GM21360 (cell line): ENCODE results near the gene KCNQ1OT1.

ENCODE experiments used
- ATAC-seq: cut with Tn5 transposase; IDR thresholded peaks from one replicate; pipeline ENCODE4 v1.9.1; 2021; ENCODE audit warnings: mild to moderate bottlenecking, moderate library complexity; ENCODE audit not compliant: unreplicated experiment

KCNQ1OT1 gene

DNA sequence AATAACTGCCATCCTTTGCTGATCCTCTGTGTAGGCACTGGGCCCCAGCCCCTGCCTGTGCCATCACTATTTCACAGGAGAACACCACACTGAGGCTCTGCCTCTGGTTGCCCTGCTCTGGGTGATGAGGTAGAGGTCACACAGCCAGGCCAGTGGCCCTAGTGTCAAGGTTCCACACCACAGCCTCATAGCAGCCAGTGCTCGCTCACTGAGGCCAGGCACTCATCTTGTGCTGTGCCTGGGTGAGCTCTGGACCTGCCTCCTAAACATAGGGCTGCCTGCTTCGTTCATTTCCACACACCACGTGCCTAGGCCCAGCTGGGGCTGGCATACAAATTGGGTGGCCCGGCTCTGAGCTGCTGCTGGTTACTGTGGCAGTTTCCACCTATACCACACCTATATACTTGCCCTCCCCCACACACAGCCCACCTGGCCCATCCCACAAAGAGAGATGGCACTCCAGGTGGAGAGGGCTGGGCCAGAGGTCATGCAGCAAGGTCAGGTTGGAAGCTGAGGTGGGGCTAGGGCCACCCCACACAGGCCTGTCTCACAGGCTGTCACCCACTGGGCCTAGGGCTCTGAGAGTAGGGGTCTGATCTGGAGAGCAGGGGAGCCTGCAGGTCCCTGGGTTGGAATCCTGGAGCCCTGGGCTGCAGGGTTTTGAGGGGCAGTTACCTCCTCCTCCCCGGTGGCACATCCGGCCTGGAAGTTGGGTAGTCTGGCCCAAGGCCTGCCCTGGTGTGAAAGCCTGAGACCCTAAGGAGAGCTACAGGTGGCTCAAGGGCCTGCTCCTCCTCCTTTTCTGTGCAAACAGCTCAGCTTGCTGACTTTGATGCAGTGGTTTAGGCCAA lies 11.2 kb downstream of the KCNQ1OT1 start:
- ATAC-seq, result no peak

DNA sequence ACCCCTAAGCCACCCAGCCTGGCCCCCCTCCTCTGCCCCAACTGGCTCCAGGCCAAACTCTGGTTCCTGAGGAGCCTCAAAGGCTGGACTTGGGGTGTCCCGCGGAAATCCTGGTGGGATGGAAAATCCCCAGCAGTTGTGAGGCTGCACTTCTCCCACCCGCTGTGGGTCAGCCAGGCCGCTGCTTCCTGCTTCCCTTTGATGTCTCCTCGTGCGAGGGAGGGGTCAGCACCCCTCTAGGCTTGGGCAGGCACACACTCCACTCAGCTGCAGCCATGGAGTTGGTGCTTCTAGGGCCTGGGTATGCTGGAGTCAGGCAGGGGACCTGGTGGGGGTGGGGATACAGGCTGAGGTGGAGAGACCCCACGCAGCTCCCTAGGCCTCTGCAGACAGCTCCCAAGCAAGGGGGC lies 12.0 kb downstream of the KCNQ1OT1 start:
- no peak for ATAC-seq

DNA sequence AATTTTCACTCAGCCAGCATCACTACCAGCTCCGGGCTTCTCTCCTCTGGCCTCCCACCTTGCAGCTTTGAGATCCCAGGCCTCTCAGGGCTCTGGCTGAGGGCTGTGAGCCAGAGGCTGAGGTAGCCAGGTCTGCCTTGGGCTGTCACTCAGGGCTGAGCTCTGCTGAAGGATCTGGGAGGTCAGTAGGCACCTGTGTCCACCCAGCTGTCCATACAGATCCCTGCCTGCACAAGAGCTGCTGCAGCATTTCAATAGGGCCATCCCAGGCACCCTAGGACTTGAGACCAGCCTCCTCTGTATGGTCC lies 12.6 kb downstream of the KCNQ1OT1 start:
- ATAC-seq, result no peak

DNA sequence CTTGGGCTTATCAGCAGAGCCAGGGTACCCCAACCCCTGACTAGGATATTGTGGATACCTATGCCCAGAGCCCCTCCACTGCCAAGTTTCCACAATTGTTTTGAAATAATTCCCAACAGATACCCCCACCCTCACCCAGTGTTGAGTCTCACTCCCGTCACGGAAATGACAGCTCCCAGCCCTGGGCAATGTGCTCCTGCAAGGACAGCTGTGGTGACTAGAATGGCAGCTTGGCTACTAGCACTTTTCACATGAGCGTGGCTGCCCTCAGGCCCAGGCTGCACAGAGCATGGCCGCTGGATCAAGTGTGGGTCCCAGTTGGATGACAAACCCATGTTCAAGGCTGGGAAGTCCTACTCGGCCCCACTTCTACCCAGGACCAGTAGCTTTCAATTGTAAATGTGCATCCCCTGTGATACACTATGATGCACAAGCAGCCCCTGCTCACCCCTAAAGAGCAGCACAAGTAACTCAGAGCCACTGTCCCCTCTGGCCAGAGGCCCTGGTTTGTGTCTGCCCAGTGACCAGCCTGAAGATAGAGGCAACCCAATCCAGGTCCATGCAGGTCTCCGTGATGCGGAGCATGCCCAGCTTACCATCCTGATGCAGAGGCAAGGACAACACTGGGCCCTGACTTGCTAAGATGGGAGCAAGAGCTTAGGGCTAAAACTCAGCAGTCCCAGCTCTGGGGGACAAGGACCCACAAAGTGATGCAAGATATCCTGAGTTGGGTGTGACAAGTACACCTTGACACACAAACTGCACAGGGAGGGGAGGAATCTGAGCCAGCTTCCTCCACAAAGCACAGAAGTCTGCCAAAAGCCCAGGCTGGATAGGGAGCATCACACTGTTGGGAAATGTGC lies 13.2 kb downstream of the KCNQ1OT1 start:
- ATAC-seq, result no peak

DNA sequence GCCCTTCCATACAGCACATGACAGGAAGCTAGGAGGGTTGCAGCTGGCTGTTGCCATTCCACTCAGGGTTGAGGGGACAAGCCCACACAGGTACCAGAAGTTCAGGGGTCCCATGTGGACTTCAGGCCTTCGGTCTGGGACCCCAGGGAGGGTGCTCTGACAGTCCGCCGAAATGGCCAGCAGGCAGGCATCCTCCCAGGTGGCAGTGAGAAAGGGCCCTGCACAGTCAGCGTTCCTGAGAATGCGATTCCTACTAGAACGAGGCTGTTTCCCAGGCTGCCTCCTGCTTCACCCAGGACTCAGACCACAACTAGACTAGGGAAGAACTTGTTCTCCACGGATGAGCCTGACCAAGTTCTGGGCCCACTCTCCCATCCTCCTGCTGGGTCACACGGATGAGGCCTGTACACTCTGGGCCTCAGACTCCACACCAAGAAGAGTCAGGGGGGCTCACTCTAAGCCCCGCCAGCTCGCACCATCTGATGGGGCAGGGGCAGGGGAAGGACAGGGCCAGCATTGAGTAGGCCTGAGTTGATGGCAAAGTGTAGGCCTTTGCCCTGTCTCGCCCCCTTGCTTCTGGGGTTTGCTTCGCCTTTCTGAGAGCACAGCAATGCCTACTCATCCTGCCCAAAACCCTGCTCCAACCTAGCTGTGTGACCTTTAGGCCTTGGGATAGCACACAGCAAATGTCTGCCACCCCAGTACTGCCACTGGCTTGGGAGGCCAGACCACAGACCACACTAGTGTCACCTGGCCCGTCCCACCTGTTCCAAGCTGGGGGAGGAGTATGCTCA lies 14.0 kb downstream of the KCNQ1OT1 start:
- no peak for ATAC-seq

DNA sequence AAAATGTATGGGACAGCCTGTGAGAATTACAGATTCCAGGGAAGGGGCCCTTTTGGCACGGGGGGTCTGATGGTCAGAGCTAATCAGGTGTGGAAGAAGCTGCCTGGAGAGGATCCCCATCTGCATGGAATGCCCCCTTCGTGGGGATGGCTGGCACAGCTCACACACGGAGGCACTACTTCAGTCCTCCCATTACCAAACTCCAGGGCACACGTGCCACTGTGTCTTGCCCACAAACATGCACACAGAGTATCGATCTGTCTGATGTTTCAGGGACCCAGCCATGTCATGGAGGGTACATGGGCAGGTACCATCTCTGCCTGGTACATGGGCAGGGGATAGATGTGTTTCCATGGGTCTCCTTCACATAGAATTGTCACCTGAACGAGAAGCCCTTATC lies 14.7 kb downstream of the KCNQ1OT1 start:
- ATAC-seq, result no peak

DNA sequence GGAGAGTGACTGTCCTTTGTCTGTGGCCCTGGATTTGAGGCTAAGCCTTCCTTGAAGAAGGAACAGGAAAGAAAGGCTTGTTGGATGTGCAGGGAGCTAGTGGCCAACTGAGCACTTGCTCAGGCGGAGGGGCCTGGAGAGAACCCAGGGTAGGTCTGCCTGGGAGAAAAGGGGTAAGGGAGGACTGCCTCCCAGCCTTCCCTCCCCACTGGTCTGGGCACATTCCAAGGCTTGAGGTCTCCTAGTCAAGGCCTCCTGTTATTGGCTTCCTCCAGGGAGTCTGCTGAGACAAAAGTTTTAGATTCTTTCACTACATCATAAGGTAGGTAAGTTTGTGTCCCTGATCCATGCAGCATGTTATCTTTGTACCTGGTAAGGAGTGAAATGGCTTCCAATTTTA lies 15.2 kb downstream of the KCNQ1OT1 start:
- ATAC-seq, result no peak

DNA sequence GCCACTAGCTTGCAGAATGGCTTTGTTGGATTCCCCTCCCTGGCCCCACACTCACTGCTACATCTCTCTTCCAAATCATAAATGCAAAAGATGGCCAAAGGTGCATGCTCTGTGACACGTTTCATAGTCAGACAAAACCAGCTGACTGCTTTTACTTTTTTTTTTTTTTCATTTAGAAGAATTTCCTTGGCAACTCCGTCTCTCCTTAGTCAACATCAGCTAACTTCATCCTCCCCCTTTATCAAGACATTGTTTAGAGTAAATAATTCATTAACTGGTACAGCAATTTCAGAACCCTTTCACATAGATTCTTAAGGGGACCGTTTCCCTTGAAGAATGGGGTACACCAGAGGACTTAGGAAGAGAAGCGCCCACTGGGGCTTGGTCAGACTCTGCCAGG lies 16.0 kb downstream of the KCNQ1OT1 start:
- no peak for ATAC-seq

DNA sequence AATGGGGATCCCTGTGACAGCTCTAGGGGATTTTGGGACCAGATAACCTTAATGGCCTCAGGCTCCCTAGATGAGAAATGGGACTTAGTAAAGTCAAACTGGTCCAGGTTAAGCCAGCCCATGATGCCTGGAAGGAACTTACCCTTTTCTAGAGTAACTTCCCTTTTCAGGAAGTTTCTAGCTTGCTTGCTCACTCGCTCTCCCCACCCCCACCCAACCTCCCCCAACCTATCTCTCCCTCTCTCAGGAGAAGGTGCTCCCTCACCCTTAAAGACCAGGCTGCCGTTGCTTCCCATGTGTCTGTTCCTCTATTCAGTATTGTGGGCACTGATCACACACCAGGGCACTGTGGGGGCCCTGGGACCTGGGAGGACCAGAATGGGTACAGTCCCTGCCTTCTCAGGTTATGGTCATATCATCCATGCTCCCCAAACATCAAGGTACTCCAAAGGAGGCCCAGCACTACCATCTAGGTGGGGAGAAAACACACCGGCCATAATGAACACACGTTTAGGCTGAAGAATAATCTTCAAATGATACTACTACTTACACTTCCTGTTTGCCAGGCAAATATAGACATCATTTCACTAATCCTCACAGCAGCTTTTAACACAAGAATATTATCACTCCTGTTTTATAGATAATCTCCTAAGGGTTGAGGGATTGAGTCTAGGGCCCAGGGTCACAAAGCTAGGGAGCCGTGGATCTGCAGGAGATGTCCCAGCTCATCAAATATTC lies 18.2 kb downstream of the KCNQ1OT1 start:
- no peak for ATAC-seq

DNA sequence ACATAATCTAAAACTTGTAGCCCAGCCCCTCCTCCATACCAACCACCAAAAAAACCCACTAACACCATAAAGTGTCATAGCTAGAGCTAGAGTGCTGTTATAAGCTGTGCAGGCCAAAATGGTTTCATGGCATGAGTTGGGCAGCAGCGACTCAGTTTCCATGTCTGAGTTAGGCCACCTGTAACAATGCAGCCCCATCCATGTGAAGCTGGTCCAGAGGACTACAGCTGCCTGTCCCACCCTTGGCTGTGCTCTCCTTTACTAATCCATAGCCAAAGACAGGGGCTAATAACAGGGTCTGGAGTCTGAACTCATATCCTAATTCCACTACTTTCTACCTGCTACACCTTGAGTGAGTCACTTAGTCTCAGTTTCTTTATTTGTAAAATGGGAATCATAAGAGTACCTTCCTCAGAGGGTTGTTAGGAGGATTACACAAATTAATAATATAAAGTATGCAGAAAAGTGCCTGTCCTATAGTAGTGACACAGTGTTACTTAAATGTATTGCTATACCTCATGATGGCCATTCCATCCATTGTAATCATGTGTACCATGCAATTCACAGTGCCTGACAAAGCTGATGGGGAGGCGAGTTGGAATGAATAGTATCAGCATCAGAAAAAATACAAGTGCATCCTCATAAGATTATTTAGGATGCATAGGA lies 20.6 kb downstream of the KCNQ1OT1 start:
- no peak for ATAC-seq

DNA sequence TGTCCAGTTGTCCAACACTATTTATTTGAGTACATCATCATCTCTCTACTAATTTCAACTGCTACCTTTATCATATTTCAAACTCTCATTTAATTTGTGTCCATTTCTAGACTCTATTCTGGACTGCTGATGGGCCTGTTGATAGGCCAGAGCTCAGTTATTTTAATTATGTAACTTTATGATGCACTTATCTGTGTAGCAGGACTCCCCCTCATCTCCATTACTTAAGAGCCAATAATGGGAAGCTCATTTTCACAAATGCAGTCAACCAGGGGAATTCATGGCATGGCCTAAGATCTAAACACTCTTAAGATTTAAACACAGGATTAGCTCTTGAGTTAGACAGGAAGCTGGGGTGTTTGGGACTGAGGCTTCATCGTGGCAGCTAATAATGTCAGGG lies 21.4 kb downstream of the KCNQ1OT1 start:
- ATAC-seq, result no peak

DNA sequence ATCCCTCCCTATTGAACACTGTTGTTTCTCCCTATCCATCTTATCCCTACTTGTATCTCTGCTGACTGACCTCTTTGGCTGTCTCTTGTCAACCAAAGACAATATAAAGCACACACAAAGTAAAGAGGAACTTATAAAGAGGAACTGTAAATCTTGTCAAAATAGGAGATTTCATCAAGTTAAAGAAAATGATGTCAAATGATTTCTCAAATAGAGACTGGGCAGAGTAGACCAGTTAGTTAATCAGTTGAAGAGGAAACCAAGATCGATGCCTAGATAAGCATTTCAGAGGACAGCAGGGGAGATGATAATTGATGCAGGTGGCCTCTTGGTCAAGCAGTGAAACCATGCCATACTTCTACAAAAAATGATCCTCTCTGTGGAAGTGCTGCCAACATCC lies 22.7 kb downstream of the KCNQ1OT1 start:
- ATAC-seq, result no peak

DNA sequence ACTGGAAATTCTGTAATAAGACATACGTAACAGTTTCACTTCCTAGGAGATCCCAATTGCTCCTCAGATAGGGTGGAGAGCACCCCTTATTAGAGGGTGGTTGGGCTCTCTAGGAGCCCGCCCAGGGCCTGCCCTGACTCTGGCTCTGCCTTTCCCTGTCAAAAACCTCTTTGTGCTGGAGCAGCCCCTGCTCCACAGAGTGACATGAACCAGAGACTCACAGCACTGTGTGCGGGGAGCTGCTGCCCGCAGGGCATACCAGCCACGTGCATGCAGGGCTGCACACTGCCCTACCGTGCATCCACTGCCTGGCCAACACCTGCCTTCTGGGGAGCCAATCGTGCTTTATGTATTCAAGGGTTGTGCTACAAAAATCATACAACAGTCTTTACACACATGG lies 24.3 kb downstream of the KCNQ1OT1 start:
- no peak for ATAC-seq

DNA sequence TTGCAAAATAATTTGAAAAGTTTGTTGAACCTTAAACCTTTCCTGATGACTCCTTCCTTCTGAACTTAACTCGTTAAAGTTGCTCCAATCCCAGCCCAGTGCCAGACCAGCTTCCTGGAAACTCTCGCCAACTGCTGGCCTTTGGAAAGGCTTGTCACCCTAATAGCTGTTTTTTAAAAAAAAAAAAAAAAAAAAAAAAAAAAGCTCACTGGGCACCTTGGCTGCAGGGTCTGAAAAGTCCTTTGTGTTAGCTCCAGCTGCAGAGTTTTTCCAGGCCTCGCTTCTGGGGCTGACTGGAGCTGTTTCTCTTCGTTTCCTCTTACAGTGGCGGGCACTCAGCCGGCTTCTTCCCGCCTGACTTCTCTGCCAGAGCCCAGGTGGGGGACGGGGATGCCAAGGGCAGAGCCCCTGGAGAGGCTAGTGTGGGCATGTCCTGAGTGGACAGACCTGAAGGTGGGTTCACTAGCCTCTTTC lies 25.1 kb downstream of the KCNQ1OT1 start:
- no peak for ATAC-seq

DNA sequence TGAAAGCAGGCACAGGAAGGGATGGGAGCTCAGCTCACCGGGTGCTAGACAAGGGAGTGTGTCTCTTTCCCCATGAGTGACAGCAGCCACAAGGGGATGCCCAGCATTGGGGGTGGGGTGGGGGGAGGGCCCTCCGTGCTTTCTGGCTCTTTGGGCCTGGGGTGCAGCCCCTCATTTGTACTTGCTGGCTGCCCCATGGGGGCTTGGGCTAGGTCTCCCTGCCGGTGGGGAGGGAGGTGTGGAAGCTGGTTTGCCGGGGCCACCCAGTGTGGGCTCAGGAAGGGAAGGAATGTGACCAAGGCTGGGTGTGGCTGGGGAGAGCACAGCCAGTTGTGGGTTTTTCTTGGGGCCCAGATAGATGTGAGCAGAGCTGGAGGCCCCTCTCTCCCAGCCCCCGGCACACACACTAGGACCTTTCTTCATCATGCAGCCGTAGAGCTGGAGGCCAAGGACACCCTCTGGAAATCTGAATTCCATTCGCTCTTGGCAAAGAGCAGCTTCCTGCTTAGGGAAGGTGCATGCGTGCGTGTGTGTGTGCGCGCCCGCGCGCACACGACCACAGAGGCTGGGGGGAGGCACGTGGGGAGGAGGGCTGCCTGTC lies 25.8 kb downstream of the KCNQ1OT1 start:
- ATAC-seq, result no peak

DNA sequence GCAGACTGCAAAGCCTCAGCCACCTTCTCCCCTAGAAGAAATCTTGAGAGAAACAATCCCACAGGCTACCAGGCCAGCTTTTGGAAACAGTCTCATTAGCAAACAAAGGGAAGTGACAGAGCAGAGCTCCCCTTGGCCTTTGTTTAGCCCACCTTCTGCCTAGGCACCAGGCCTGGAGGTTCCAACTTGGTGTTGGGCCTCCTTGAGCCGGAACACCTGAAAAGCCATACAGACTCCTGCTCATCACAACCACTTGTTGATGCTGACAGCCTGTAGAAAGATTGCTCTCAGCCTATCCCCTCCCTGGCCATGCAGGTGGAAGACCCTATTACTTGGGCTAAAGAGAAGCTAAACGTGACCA lies 26.6 kb downstream of the KCNQ1OT1 start:
- no peak for ATAC-seq

DNA sequence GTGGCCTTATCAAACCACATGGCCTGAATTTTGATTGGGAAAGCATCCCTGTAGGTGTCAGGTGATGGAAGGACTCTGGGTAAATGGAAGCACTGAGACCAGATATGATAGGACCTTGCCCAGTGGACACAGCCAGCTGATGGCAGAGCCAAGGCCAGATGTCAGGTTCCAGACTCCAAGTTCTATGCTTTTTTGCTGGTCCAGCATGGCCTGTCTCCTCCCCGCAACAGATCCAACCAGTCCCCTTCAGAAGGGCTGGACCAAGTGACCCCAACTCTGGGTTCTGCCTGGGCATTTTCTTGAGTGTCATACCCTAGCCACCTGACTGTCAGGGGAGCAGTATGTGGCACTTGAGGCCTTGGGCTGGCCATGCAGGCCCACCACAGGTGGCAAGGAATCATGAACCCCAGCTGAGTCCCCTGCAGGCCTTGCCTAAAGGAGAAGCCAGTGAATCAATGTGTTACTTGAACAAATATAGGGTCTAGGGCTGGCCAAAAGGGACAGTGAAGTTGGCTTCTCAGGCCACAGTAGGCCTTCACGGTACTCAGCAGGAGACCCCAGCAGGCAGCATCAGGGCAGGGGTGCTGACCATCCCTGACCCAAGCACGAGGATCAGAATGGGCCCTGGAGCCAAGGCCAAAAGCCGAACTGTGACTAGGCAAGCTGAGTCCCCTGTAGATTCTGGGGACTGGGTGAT lies 27.1 kb downstream of the KCNQ1OT1 start:
- no peak for ATAC-seq

DNA sequence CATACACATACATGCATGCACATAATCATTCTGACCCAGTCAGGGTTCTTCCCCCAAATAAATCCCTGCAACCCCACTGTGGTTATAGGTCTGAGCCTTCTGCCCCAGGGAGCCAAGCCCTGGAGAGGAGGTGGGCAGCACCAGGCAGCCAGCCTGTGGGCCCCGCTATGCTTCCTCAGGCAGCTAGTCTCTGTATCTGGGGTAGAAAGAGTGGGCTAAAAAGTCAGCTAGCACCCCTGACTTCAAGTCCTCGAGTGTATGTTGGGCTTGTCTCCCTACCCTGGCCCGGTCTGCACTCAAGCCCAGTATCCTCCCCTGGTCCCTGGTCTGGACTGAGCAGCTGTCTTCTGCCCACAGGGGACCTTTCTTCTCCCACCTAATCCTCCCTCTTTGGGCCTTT lies 28.0 kb downstream of the KCNQ1OT1 start:
- ATAC-seq, result no peak

DNA sequence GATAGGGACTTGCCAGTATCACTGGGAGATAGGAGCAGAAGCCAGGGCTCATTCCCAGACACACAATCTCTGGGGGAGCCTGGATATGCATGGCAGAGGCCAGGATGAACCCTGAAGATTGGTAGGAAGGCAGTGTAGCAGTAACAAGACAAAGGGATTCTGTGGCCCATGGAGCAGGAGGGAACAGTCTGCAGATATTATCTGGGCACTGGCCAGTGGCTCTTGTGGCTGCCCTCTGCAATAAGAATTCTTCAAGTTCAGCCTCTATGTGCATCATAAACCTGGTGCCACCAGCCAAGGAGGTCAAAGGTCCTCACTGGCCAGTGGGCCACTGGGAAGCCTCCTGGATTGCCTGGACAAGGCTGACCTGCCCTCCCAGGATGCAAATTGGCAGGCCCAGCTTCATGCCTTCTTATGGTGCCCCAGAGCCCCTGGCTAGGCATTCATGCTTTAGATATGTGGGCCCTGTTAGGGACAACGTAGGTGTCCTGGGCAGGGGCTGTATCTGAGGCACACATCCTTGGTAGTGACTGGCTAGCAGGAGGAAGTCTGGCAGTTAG lies 29.2 kb downstream of the KCNQ1OT1 start:
- no peak for ATAC-seq
